HCT116 (cell line): Measurements from ENCODE around the gene LMLN. TPM values are rescaled to one million over a fixed set of nuclear protein-coding genes. Genes with fewer than 3 reads are reported as not detected.

Experiments used
- ATAC-seq: fragments of 200-7000 bp; cut with Tn5 transposase; 2 replicates; pipeline ENCODE4 v1.9.1; 2020; ENCODE audit warnings: mild to moderate bottlenecking, moderate library complexity
- BruUV-seq: library from RNA; stranded (reverse); fragments of 400-500 nt; replicated peaks from 2 replicates; lab custom pipeline; 2021; lab: Mats Ljungman, UMichigan
- CTCF ChIA-PET: fragments of 300-600 bp; sonication (Branson Sonifier 250); formaldehyde crosslinking; loops from one replicate; lab custom pipeline; 2021; ENCODE audit warnings: antibody characterized with exemption; lab: Charles Lee
- POLR2A ChIA-PET: fragments of 300-600, 350-600 bp; sonication (Branson Sonifier 250); formaldehyde crosslinking; loops from one replicate; lab custom pipeline; 2021; ENCODE audit warnings: antibody characterized with exemption; lab: Charles Lee
- RAD21 ChIA-PET, 2 experiments: fragments of 300-600 bp; sonication (Branson Sonifier 250); formaldehyde crosslinking; loops; one replicate each; lab custom pipeline; 2023; ENCODE audit warnings: low total read pairs in 2 of 2; ENCODE audit not compliant: uncharacterized antibody in 2 of 2, unreplicated experiment in 2 of 2, low non-redundant PET in 1 of 2; lab: Charles Lee
- DNase-seq: peaks from one replicate; pipeline ENCODE4 v3.0.0-alpha.2; 2010; ENCODE audit warnings: low read depth, low spot score
- H2AFZ ChIP-seq: fragments of 200-600 bp; shearing (Covaris generic), sonication (generic); 2 replicates; pipeline ENCODE4 v1.6.1; 2017; ENCODE audit warnings: low read depth, mixed run types, mixed read lengths, antibody characterized with exemption, low read length; ENCODE audit not compliant: poor library complexity, severe bottlenecking
- H3K27ac ChIP-seq: 2 replicates; pipeline ENCODE4 v1.5.1; 2012; ENCODE audit warnings: low read depth, low read length
- H3K27me3 ChIP-seq: fragments of 200-600 bp; sonication (generic); 2 replicates; pipeline ENCODE4 v1.6.1; 2016; ENCODE audit warnings: mixed run types, low read length, mixed read lengths; ENCODE audit not compliant: insufficient read depth
- H3K36me3 ChIP-seq, 2 experiments: fragments of 200-500 bp in 1 of 2; fragments of 200-600 bp in 1 of 2; sonication (Bioruptor generic) in 1 of 2; sonication (generic) in 1 of 2; 2 replicates each; pipeline versions ENCODE4 v1.5.1 to v1.6.1; 2014 to 2016; ENCODE audit warnings: low read length in 2 of 2, inconsistent platforms in 1 of 2, mixed read lengths in 1 of 2, mixed run types in 1 of 2; ENCODE audit not compliant: insufficient read depth in 2 of 2, control insufficient read depth in 1 of 2
- H3K4me1 ChIP-seq, 2 experiments: fragments of 200-600 bp in 1 of 2; sonication (generic) in 1 of 2; 2 replicates each; pipeline versions ENCODE4 v1.5.1 to v1.6.1; 2012 to 2017; ENCODE audit warnings: low read length in 2 of 2, inconsistent platforms in 1 of 2, mild to moderate bottlenecking in 1 of 2, mixed read lengths in 1 of 2, mixed run types in 1 of 2, moderate library complexity in 1 of 2; ENCODE audit not compliant: insufficient read depth in 2 of 2, control insufficient read depth in 1 of 2
- H3K4me2 ChIP-seq: fragments of 200-600 bp; sonication (generic); 2 replicates; pipeline ENCODE4 v1.6.1; 2017; ENCODE audit warnings: mixed run types, low read length, mixed read lengths
- H3K4me3 ChIP-seq, 2 experiments: fragments of 200-600 bp in 1 of 2; sonication (generic) in 1 of 2; replicated peaks in 1 of 2; 2 replicates each; pipeline ENCODE4 v1.5.1; 2011 to 2016; ENCODE audit warnings: low read length in 2 of 2, control low read depth in 1 of 2, low read depth in 1 of 2, mild to moderate bottlenecking in 1 of 2, mixed read lengths in 1 of 2, mixed run types in 1 of 2
- H3K79me2 ChIP-seq: fragments of 200-600 bp; sonication (generic); 2 replicates; pipeline ENCODE4 v1.6.1; 2017; ENCODE audit warnings: mild to moderate bottlenecking, mixed run types, low read length, moderate library complexity, mixed read lengths; ENCODE audit not compliant: insufficient read depth
- H3K9ac ChIP-seq: fragments of 200-600 bp; sonication (generic); 2 replicates; pipeline ENCODE4 v1.6.1; 2016; ENCODE audit warnings: low read length, mixed read lengths
- H3K9me2 ChIP-seq: fragments of 200-600 bp; sonication (generic), shearing (Covaris generic); 2 replicates; pipeline ENCODE4 v1.6.1; 2017; ENCODE audit warnings: mixed run types, mild to moderate bottlenecking, moderate library complexity; ENCODE audit not compliant: insufficient read depth
- H3K9me3 ChIP-seq, 2 experiments: fragments of 200-500 bp in 1 of 2; fragments of 200-600 bp in 1 of 2; sonication (Bioruptor generic) in 1 of 2; sonication (generic) in 1 of 2; 2 replicates each; pipeline ENCODE4 v1.6.1; 2014 to 2017; ENCODE audit warnings: low read length in 2 of 2, mixed read lengths in 2 of 2, inconsistent platforms in 1 of 2, low read depth in 1 of 2, mild to moderate bottlenecking in 1 of 2, mixed run types in 1 of 2, moderate library complexity in 1 of 2; ENCODE audit not compliant: control insufficient read depth in 1 of 2, insufficient read depth in 1 of 2
- H4K20me1 ChIP-seq: fragments of 200-600 bp; sonication (generic), shearing (Covaris generic); 2 replicates; pipeline ENCODE4 v1.6.1; 2017; ENCODE audit warnings: mixed run types, mild to moderate bottlenecking, moderate library complexity; ENCODE audit not compliant: insufficient read depth
- CBX3 ChIP-seq: IDR thresholded peaks from 2 replicates; pipeline ENCODE4 v1.6.1; 2012; ENCODE audit warnings: low read depth
- CEBPB ChIP-seq: IDR thresholded peaks from 2 replicates; pipeline ENCODE4 v1.6.1; 2012; ENCODE audit warnings: low read depth
- EZH2phosphoT487 ChIP-seq: fragments of 200-600 bp; IDR thresholded peaks from 2 replicates; pipeline ENCODE4 v1.6.1; 2018; ENCODE audit warnings: antibody characterized with exemption, borderline replicate concordance
- JUND ChIP-seq: IDR thresholded peaks from 2 replicates; pipeline ENCODE4 v1.6.1; 2012
- POLR2A ChIP-seq: IDR thresholded peaks from 2 replicates; pipeline ENCODE4 v1.7.0; 2011; ENCODE audit warnings: borderline replicate concordance; ENCODE audit not compliant: insufficient read depth, insufficient read length; ENCODE audit errors: extremely low read depth
- SRF ChIP-seq: IDR thresholded peaks from 2 replicates; pipeline ENCODE4 v1.6.1; 2012; ENCODE audit warnings: low read depth
- YY1 ChIP-seq: IDR thresholded peaks from 2 replicates; pipeline ENCODE4 v1.6.1; 2011; ENCODE audit warnings: low read length, low read depth, moderate library complexity, mild to moderate bottlenecking; ENCODE audit not compliant: insufficient replicate concordance; ENCODE audit errors: extremely low read depth
- intact Hi-C: fragments of 100-400 bp; cut with micrococcal nuclease; formaldehyde crosslinking; loops from 2 replicates; pipeline ENCODE4 v1.10.0; 2022
- total RNA-seq: library from RNA; stranded (reverse); gene quantifications from one replicate; pipeline ENCODE4 v1.2.1, GENCODE V29; 2021; ENCODE audit not compliant: unreplicated experiment
- TF ChIP-seq, protein P1 (sequence below): IDR thresholded peaks from 2 replicates; pipeline ENCODE4 v1.6.1; 2012

The LMLN gene
- total RNA-seq, 1 experiment from 2014 or later, result 7.2 TPM

DNA sequence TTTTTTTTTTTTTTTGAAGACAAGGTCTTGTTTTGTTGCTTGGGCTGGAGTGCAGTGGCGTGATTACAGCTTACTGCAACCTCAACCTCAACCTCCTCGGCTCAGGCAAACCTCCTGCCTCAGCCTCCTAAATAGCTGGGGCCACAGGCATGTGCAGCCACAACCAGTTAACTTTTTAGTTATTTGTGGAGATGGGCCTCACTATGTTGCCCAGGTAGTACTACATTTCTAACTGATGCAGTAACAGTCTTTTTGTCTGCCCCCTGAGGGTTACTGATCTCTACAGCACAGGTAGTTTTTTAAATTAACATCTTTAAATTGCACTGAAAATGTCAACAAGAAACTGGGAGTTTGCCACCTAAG is 3.4 kb upstream of the LMLN start:
- no peak overlapping the region for H3K4me3 ChIP-seq
- no peak for ATAC-seq
- peaks cover 41% of the 10 kb centered on the region for H3K79me2 ChIP-seq

DNA sequence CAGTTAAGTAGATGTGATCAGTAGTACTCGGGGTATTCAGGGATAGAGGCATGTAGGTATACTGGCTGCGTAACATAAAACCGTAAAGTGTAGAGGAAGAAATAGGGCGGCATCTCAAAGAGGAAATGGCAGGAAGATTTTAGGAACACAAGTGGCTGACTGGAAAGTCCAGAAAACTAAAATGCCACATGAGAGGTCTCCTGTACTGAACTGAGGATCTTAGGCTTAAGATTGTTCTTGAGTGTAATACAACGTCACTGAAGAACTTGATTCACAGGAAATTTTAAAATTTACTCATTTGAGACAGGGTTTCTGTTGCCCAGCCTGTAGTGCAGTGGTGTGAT is 2.3 kb upstream of the LMLN start:
- DNase-seq (no peak), ATAC-seq (no peak)
- no peak overlapping the region for H3K4me3 ChIP-seq
- no peaks in the 10 kb centered on the region for H3K27me3 ChIP-seq
- intact Hi-C loops, result no loop called here
- H3K9ac ChIP-seq, result no peak overlapping the region
- ChIA-PET POLR2A (no interaction called here), RAD21 (no interaction called here), CTCF (no interaction called here)
- no peak overlapping the region for H2AFZ ChIP-seq
- H4K20me1 ChIP-seq, result peaks cover 29% of the 10 kb centered on the region; the same call in 1 of the 2 replicates
- peaks cover 30% of the 10 kb centered on the region for H3K79me2 ChIP-seq
- H3K27ac ChIP-seq, result no peak overlapping the region
- no peaks in the 10 kb centered on the region for H3K9me3 ChIP-seq
- no peak overlapping the region; the same call in 1 of the 2 replicates for H3K4me2 ChIP-seq
- no peak; the same call in 1 of the 2 replicates for TF ChIP-seq JUND
- TF ChIP-seq, protein P1, sequence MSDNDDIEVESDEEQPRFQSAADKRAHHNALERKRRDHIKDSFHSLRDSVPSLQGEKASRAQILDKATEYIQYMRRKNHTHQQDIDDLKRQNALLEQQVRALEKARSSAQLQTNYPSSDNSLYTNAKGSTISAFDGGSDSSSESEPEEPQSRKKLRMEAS, result peak; percentile 33; the same call in 1 of the 2 replicates
- BruUV-seq, result no TSS peak
- H3K9me2 ChIP-seq, result no peaks in the 10 kb centered on the region
- H3K4me1 ChIP-seq, result peaks cover 13 to 31% of the 10 kb centered on the region in 2 experiments
- H3K36me3 ChIP-seq, result peaks cover 33 to 36% of the 10 kb centered on the region in 2 experiments; a peak in 3 of 4 replicates

More for the DNA sequence above, 3.4 kb upstream of the LMLN start:
- peaks cover 32% of the 10 kb centered on the region; the same call in 1 of the 2 replicates for H4K20me1 ChIP-seq
- peak overlapping the region; percentile 19; the same call in 1 of the 2 replicates for H3K27ac ChIP-seq
- H2AFZ ChIP-seq, result no peak overlapping the region
- H3K9ac ChIP-seq, result no peak overlapping the region
- DNase-seq, result no peak
- H3K9me3 ChIP-seq, result no peaks in the 10 kb centered on the region
- no peaks in the 10 kb centered on the region for H3K27me3 ChIP-seq
- CTCF ChIA-PET, result no interaction called here
- H3K36me3 ChIP-seq, result peaks cover 41 to 47% of the 10 kb centered on the region in 2 experiments; a peak in 3 of 4 replicates
- RAD21 ChIA-PET, result no interaction called here
- intact Hi-C loops, result no loop called here
- POLR2A ChIA-PET, result interaction anchor here (1.0 kb wide), 1 partner anchor 135 kb away, joined by 4 read pairs; no protein-coding TSS in a partner anchor
- BruUV-seq, result no TSS peak
- H3K9me2 ChIP-seq, result no peaks in the 10 kb centered on the region
- TF ChIP-seq YY1 (no peak), EZH2phosphoT487 (no peak), CEBPB (no peak), CBX3 (no peak), SRF (no peak), POLR2A (no peak)
- TF ChIP-seq, protein P1, result 0 out of 2 replicates have a peak, but pooled peaks have one; percentile 4
- H3K4me2 ChIP-seq, result no peak overlapping the region; the same call in 1 of the 2 replicates
- H3K4me1 ChIP-seq, result peaks cover 17 to 35% of the 10 kb centered on the region in 2 experiments
